AG04449 (cell line): Measurements from ENCODE around the gene MROH2A.

Experiments
- CTCF ChIA-PET: fragments of 350-600 bp; formaldehyde crosslinking; extraction: SDS; loops from one replicate; lab custom pipeline; 2021; ENCODE audit warnings: antibody characterized with exemption; lab: Yijun Ruan, JAX
- POLR2A ChIA-PET: fragments of 400-600, 350-600 bp; formaldehyde crosslinking; extraction: SDS; loops from one replicate; lab custom pipeline; 2020; ENCODE audit warnings: antibody characterized with exemption, inconsistent platforms; lab: Yijun Ruan, JAX
- DNase-seq: peaks from one replicate; pipeline ENCODE4 v3.0.0-alpha.2; 2010; ENCODE audit warnings: low read depth, low spot score
- H3K4me3 ChIP-seq: 2 replicates; pipeline ENCODE4 v1.5.1; 2011; ENCODE audit warnings: low read depth, mild to moderate bottlenecking, control low read depth, low read length
- CTCF ChIP-seq: IDR thresholded peaks from one replicate; pipeline ENCODE4 v1.5.1; 2011; ENCODE audit warnings: mild to moderate bottlenecking, moderate library complexity, low read length, control low read depth, inconsistent platforms; ENCODE audit not compliant: insufficient read depth; ENCODE audit errors: missing control alignments

MROH2A gene

GRCh38 chr2:233838726-233839446 lies 60.8 kb downstream of the MROH2A start:
- no peak for TF ChIP-seq CTCF
- CTCF ChIA-PET, result interaction anchor here (1.6 kb wide), 1 partner anchor 22 kb away, joined by 5 read pairs; no protein-coding TSS in a partner anchor
- no peak for DNase-seq
- POLR2A ChIA-PET, result no interaction called here
- H3K4me3 ChIP-seq, result no peak overlapping the region

- POLR2A ChIA-PET, result no interaction called here
- CTCF ChIA-PET, result interaction anchor here (1.6 kb wide), 1 partner anchor 21 kb away, joined by 5 read pairs; no protein-coding TSS in a partner anchor
- no peak for DNase-seq
- no peak overlapping the region for H3K4me3 ChIP-seq
- TF ChIP-seq CTCF, result no peak
Observed at GRCh38 chr2:233839447-233839820, 61.3 kb downstream of the MROH2A start.

GRCh38 chr2:233840520-233840919 lies 62.4 kb downstream of the MROH2A start:
- no peak overlapping the region for H3K4me3 ChIP-seq
- ChIA-PET CTCF (no interaction called here), POLR2A (no interaction called here)
- no peak for TF ChIP-seq CTCF
- no peak for DNase-seq

GRCh38 chr2:233841183-233841582 lies 63.1 kb downstream of the MROH2A start:
- TF ChIP-seq CTCF, result no peak
- ChIA-PET POLR2A (no interaction called here), CTCF (no interaction called here)
- no peak for DNase-seq
- H3K4me3 ChIP-seq, result no peak overlapping the region

GRCh38 chr2:233844064-233844807 lies 66.1 kb downstream of the MROH2A start:
- CTCF ChIA-PET, result interaction anchor here (1.0 kb wide), 1 partner anchor 396 kb away, joined by 3 read pairs; no protein-coding TSS in a partner anchor

More at GRCh38 chr2:233844064-233844807, 66.1 kb downstream of the MROH2A start:
- POLR2A ChIA-PET, result no interaction called here
- no peak for DNase-seq
- no peak overlapping the region for H3K4me3 ChIP-seq
- TF ChIP-seq CTCF, result no peak
